Parathyroid adenoma (tissue), 2 donors: ENCODE results near the gene SLC9C1.

Experiments used
- H2AFZ ChIP-seq: fragments of 300-600 bp; sonication (generic); one replicate; pipeline ENCODE4 v1.7.0; 2017; ENCODE audit warnings: antibody characterized with exemption, mild to moderate bottlenecking
- H3K27ac ChIP-seq: fragments of 300-600 bp; sonication (generic); one replicate; pipeline ENCODE4 v1.7.0; 2017
- H3K27me3 ChIP-seq: fragments of 300-600 bp; sonication (generic); one replicate; pipeline ENCODE4 v1.7.0; 2017; ENCODE audit warnings: low read length; ENCODE audit not compliant: control insufficient read depth, insufficient read depth
- H3K36me3 ChIP-seq: fragments of 300-600 bp; sonication (generic); one replicate; pipeline ENCODE4 v1.7.0; 2017; ENCODE audit warnings: low read length; ENCODE audit not compliant: control insufficient read depth, insufficient read depth
- H3K4me1 ChIP-seq: fragments of 300-600 bp; sonication (generic); one replicate; pipeline ENCODE4 v1.7.0; 2017; ENCODE audit warnings: control low read depth
- H3K4me2 ChIP-seq: fragments of 300-600 bp; sonication (generic); one replicate; pipeline ENCODE4 v1.7.0; 2017; ENCODE audit warnings: low read length
- H3K4me3 ChIP-seq: fragments of 300-600 bp; sonication (generic); one replicate; pipeline ENCODE4 v1.7.0; 2017; ENCODE audit warnings: low read depth, low read length
- H3K79me2 ChIP-seq: fragments of 300-600 bp; sonication (generic); one replicate; pipeline ENCODE4 v1.7.0; 2017; ENCODE audit warnings: control low read depth
- H3K9ac ChIP-seq: fragments of 300-600 bp; sonication (generic); one replicate; pipeline ENCODE4 v1.7.0; 2017; ENCODE audit warnings: mild to moderate bottlenecking
- H3K9me3 ChIP-seq: fragments of 300-600 bp; sonication (generic); one replicate; pipeline ENCODE4 v1.7.0; 2017; ENCODE audit warnings: low read length; ENCODE audit not compliant: control insufficient read depth
- CTCF ChIP-seq: fragments of 300-600 bp; sonication (generic); IDR thresholded peaks from one replicate; pipeline ENCODE4 v1.7.0; 2017; ENCODE audit warnings: antibody characterized with exemption, mild to moderate bottlenecking
- donor health status: primary hyperparathyroidism.

The SLC9C1 gene

GRCh38 chr3:112253301-112253971 lies 40.6 kb downstream of the SLC9C1 start:
- Histone ChIP-seq H3K27me3 (no peaks in the 10 kb centered on the region), H3K36me3 (no peaks in the 10 kb centered on the region), H3K4me3 (no peak overlapping the region), H3K4me2 (no peak overlapping the region), H3K27ac (no peak overlapping the region), H3K4me1 (no peaks in the 10 kb centered on the region), H3K9ac (no peak overlapping the region), H2AFZ (no peak overlapping the region), H3K9me3 (no peaks in the 10 kb centered on the region), H3K79me2 (no peaks in the 10 kb centered on the region)
- no peak for TF ChIP-seq CTCF

GRCh38 chr3:112247900-112248299 lies 46.1 kb downstream of the SLC9C1 start:
- TF ChIP-seq CTCF, result no peak
- no peaks in the 10 kb centered on the region for H3K9me3 ChIP-seq
- H3K9ac ChIP-seq, result no peak overlapping the region
- no peaks in the 10 kb centered on the region for H3K27me3 ChIP-seq
- H3K79me2 ChIP-seq, result no peaks in the 10 kb centered on the region
- no peak overlapping the region for H3K27ac ChIP-seq
- no peaks in the 10 kb centered on the region for H3K36me3 ChIP-seq
- no peak overlapping the region for H3K4me3 ChIP-seq
- no peaks in the 10 kb centered on the region for H3K4me1 ChIP-seq
- no peak overlapping the region for H2AFZ ChIP-seq
- no peak overlapping the region for H3K4me2 ChIP-seq

GRCh38 chr3:112247350-112247749 lies 46.7 kb downstream of the SLC9C1 start:
- TF ChIP-seq CTCF, result no peak
- Histone ChIP-seq H3K4me3 (no peak overlapping the region), H3K27me3 (no peaks in the 10 kb centered on the region), H3K4me2 (no peak overlapping the region), H3K9ac (no peak overlapping the region), H3K9me3 (no peaks in the 10 kb centered on the region), H3K27ac (no peak overlapping the region), H3K4me1 (no peaks in the 10 kb centered on the region), H3K79me2 (no peaks in the 10 kb centered on the region), H2AFZ (no peak overlapping the region), H3K36me3 (no peaks in the 10 kb centered on the region)

GRCh38 chr3:112233083-112233482 lies 60.9 kb downstream of the SLC9C1 start:
- no peak for TF ChIP-seq CTCF
- H2AFZ ChIP-seq, result no peak overlapping the region
- H3K4me1 ChIP-seq, result no peaks in the 10 kb centered on the region
- no peak overlapping the region for H3K4me3 ChIP-seq
- no peaks in the 10 kb centered on the region for H3K36me3 ChIP-seq
- H3K9me3 ChIP-seq, result no peaks in the 10 kb centered on the region
- H3K27me3 ChIP-seq, result no peaks in the 10 kb centered on the region
- no peak overlapping the region for H3K9ac ChIP-seq
- no peak overlapping the region for H3K27ac ChIP-seq
- H3K4me2 ChIP-seq, result no peak overlapping the region
- H3K79me2 ChIP-seq, result no peaks in the 10 kb centered on the region

GRCh38 chr3:112231727-112232126 lies 62.3 kb downstream of the SLC9C1 start:
- no peaks in the 10 kb centered on the region for H3K4me1 ChIP-seq
- H3K9me3 ChIP-seq, result no peaks in the 10 kb centered on the region
- H3K36me3 ChIP-seq, result no peaks in the 10 kb centered on the region
- H3K79me2 ChIP-seq, result no peaks in the 10 kb centered on the region
- TF ChIP-seq CTCF, result no peak
- no peak overlapping the region for H3K27ac ChIP-seq
- H2AFZ ChIP-seq, result no peak overlapping the region
- no peak overlapping the region for H3K9ac ChIP-seq
- H3K4me2 ChIP-seq, result no peak overlapping the region
- H3K27me3 ChIP-seq, result no peaks in the 10 kb centered on the region
- no peak overlapping the region for H3K4me3 ChIP-seq
